GM12801 (cell line): ENCODE data around the gene MYH10.

Source experiments
- TF ChIP-seq, protein P1 (sequence below): IDR thresholded peaks from one replicate; pipeline ENCODE4 v1.5.1; 2011; ENCODE audit warnings: control low read depth; ENCODE audit not compliant: insufficient read length; ENCODE audit errors: extremely low read depth

MYH10 gene

DNA sequence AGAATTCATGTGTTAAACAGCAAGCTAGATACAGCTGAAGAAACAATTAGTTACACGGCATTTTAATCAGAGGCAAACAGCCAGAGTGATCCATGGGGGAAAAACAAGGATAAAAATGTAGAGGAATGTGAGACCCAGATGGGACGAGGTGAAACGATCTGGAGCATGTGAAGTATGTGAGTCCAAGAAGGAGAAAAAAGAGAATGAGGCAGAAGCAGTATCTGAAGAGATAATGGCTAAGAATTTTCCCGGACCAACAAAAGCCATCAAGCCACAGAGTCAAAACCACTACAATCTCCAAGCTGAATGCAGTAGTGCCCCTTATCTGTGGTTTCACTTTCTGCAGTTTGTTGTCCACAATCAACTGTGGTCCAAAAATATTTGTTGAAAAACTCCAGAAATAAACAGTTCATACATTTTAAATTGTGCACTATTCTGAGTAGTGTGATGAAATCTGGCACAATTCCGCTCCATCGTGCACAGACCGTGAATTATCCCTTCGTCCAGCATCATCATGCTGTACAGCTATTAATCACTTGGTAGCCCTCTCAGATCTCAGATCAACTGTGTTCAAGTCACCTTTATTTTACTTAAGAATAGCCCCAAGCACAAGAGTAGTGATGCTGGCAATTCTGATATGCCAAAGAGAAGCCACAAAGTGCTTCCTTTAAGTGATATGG lies 18.8 kb downstream of the MYH10 start:
- TF ChIP-seq, protein P1, sequence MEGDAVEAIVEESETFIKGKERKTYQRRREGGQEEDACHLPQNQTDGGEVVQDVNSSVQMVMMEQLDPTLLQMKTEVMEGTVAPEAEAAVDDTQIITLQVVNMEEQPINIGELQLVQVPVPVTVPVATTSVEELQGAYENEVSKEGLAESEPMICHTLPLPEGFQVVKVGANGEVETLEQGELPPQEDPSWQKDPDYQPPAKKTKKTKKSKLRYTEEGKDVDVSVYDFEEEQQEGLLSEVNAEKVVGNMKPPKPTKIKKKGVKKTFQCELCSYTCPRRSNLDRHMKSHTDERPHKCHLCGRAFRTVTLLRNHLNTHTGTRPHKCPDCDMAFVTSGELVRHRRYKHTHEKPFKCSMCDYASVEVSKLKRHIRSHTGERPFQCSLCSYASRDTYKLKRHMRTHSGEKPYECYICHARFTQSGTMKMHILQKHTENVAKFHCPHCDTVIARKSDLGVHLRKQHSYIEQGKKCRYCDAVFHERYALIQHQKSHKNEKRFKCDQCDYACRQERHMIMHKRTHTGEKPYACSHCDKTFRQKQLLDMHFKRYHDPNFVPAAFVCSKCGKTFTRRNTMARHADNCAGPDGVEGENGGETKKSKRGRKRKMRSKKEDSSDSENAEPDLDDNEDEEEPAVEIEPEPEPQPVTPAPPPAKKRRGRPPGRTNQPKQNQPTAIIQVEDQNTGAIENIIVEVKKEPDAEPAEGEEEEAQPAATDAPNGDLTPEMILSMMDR, result no peak

DNA sequence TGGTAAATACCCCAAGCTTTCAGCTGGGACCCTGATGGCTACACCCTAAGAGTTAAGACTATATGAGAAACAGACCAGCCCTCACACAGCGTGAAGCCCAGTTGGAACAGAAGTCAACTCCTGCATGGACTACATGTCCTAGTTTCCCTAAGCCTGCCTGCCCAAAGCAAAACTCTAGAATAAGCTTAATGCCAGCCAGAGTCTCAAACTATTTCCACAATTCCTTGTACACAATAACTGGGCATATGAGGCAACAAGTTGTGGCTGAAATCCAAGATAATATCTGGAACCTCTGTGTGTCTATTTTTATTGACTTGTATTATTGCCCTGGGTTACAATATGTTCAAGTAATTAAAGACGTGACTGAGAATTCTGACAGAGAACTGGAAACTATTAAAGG lies 19.4 kb downstream of the MYH10 start:
- TF ChIP-seq, protein P1, result no peak

DNA sequence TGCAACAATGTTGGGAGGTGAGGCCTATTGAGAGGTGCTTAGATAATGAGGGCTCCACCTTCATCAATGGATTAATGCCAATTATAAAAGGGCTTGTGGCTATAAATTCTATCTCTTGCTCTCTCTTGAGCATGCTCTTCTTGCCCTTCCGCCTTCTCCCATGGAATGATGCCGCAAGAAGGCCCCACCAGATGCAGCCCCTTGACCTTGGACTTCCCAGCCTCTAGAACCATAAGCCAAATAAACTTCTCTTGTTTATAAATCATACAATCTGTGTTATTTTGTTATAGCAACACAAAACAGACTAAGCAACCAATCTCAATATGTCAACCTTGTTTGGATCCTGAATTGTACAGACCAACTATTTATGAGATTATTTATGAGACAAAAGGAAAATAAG lies 20.0 kb downstream of the MYH10 start:
- TF ChIP-seq, protein P1, result no peak

DNA sequence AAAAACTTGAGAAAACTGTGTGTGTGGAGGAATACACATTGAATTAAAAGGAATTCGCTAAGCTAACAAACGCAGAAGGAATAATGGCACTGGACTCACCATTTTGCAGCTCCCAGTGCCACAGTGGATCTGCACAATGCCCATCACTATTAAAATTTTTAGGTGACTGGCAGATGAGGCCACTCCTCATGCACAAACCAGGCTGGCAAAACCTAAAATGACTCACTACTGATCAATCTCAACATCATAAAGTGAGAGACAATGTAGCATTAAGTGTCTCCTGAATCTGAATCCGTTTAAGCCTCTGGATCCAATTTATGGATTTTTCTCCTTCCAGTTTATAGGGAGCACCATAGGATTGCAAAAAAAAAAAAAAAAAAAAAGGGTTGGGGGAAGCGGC lies 20.6 kb downstream of the MYH10 start:
- TF ChIP-seq, protein P1, result no peak

DNA sequence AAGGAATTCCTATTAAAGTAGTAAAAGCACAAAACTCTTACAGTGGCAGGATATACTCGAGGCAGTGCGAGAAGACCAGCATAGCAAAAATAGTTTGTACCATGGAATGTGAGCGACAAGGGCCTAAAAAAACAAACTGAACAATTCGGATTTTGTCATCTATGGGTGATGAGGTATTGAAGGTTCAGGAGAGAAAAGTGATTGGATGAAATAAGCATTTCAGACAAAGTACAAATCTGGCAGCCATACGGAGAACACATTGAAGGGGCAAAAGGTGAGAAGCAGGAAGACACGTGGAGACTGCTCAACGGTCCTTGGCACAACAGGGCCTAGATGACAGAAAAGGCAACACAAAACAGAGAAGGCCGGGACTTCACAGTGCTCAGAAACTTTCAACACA lies 22.5 kb downstream of the MYH10 start:
- TF ChIP-seq, protein P1, result no peak

DNA sequence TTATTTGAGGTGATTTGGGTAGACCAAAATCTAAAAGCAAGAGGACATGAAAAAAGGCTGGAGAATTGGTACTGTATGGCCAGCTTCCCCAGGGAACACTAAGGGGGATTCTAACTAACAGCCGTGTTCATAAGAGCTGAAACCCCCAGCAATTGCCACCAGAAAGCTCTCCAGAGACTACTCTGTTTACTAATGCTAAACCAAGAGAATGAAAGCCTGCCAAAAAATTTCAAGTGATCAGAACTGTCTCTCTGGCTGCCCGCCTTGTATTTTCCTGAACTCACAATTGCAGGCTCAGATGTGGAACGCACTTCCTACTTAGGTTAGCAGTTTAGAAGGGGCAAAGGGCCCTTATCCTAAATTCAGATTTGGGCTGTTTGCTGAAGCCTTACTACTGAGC lies 24.1 kb downstream of the MYH10 start:
- TF ChIP-seq, protein P1, result no peak

DNA sequence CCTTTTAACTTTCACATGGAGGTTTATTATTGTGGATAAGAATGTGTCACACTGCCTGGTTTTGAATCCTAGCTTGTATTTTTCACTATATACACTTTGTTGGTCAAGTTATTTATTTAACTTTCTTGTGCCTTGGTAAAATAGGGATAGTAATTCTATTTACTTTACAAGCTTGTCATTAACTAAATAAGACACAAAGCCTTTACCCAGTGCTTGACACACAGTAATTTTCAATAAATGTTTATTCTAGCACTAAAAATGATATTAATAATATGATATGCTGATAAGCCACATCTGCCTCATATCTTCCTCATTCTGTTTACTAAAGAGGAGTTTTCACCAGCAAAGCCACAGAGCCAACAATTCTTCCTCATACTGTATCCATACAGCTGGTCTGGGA lies 27.8 kb downstream of the MYH10 start:
- TF ChIP-seq, protein P1, result no peak
